Gastrocnemius medialis (tissue), 4 donors: ENCODE results near the gene MINDY4.

ENCODE experiments used
- CTCF ChIP-seq, 5 experiments: fragments of 450-650 bp in 3 of 5; fragments of 200-600 bp in 2 of 5; sonication (generic) in 2 of 5; IDR thresholded peaks in 4 of 5; conservative IDR thresholded peaks in 1 of 5; 1 replicate in 4 of 5; 2 replicates in 1 of 5; pipeline ENCODE4 v1.5.1; 2016 to 2019; ENCODE audit warnings: antibody characterized with exemption in 5 of 5, mild to moderate bottlenecking in 3 of 5, moderate library complexity in 3 of 5
- POLR2A ChIP-seq, 2 donors: fragments of 450-650 bp; IDR thresholded peaks; one replicate each; pipeline ENCODE4 v1.6.1; 2017; ENCODE audit warnings: antibody characterized with exemption in 2 of 2, mild to moderate bottlenecking in 2 of 2, moderate library complexity in 2 of 2

GRCh38 chr7:30907527-30908267 is 136.5 kb downstream of the MINDY4 start:
- TF ChIP-seq CTCF (IDR thresholded peaks at IDR 0.05 in 4 of 5, conservative IDR thresholded peaks at IDR 0.05 in 1 of 5) (no peak), POLR2A (IDR thresholded peaks at IDR 0.05) (no peak)
